GM23248 (cell line): ENCODE measurements around the gene DSE.

Source experiments
- EZH2 ChIP-seq: fragments of 200-600 bp; sonication (generic); IDR thresholded peaks from 2 replicates; pipeline ENCODE4 v1.6.1; 2018; ENCODE audit warnings: antibody characterized with exemption, mild to moderate bottlenecking; ENCODE audit not compliant: insufficient read depth, poor library complexity, severe bottlenecking
- EZH2phosphoT487 ChIP-seq: fragments of 200-600 bp; sonication (generic); IDR thresholded peaks from 2 replicates; pipeline ENCODE4 v1.6.1; 2018; ENCODE audit warnings: antibody characterized with exemption, moderate library complexity, mild to moderate bottlenecking, low read depth; ENCODE audit not compliant: insufficient read depth

DNA sequence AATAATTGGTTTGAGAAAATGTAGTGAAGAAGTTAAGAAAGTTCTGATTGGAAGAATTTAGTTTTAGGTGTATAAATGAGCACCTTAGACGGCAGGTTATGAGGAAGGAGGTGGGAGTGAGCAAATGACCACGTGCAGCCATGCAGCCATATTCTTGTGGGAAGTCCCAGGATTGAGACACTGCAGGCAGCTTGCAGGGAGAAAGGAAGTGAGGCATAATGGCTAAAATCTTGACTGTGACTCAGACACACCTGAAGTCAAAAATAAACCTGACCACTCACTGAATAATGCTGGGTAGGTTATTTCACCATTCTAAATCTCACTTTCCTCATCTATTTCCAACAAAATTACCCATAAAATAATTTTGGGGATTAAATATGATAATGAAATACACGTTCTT, 16.6 kb downstream of the DSE start:
- TF ChIP-seq EZH2 = no peak
- no peak for TF ChIP-seq EZH2phosphoT487
